BLaER1 treated with 17β-estradiol and CSF1 and Interleukin-3, amounts not matched to agents 10 nM and 100 nM (cell line): ENCODE results near the gene LSAMP.

Experiments used
- H3K27ac ChIP-seq, 11 experiments: shearing (Covaris generic); formaldehyde crosslinking; 2 replicates each; pipeline ENCODE4 v1.8.1; 2022
- H3K27me3 ChIP-seq, 11 experiments: shearing (Covaris generic); formaldehyde crosslinking; 2 replicates each; pipeline ENCODE4 v1.8.1; 2022
- H3K36me3 ChIP-seq, 11 experiments: shearing (Covaris generic); formaldehyde crosslinking; 2 replicates each; pipeline ENCODE4 v1.8.1; 2022
- H3K4me1 ChIP-seq, 10 experiments: shearing (Covaris generic); formaldehyde crosslinking; 2 replicates each; pipeline ENCODE4 v1.8.1; 2022
- H3K4me2 ChIP-seq, 11 experiments: shearing (Covaris generic); formaldehyde crosslinking; 2 replicates each; pipeline ENCODE4 v1.8.1; 2022
- H3K4me3 ChIP-seq, 10 experiments: shearing (Covaris generic); formaldehyde crosslinking; 2 replicates each; pipeline ENCODE4 v1.8.1; 2022
- H3K9ac ChIP-seq, 11 experiments: shearing (Covaris generic); formaldehyde crosslinking; 2 replicates each; pipeline ENCODE4 v1.8.1; 2022
- H3K9me3 ChIP-seq, 11 experiments: shearing (Covaris generic); formaldehyde crosslinking; replicated peaks in 1 of 11; 2 replicates each; pipeline ENCODE4 v1.8.1; 2022
- H4K20me1 ChIP-seq, 11 experiments: shearing (Covaris generic); formaldehyde crosslinking; 2 replicates each; pipeline ENCODE4 v1.8.1; 2022
- Cebpa-rat ChIP-seq, 11 experiments: shearing (Covaris generic); IDR thresholded peaks; 2 replicates each; pipeline ENCODE4 v1.8.1; 2022

Gene LSAMP

GRCh38 chr3:116453666-116454346, 8.5 kb upstream of the LSAMP start:
- Histone ChIP-seq H3K4me3 (no peak overlapping the region), H3K27ac (no peak overlapping the region), H4K20me1 (no peaks in the 10 kb centered on the region), H3K4me2 (no peak overlapping the region), H3K9ac (no peak overlapping the region), H3K9me3 (no peaks in the 10 kb centered on the region), H3K4me1 (no peaks in the 10 kb centered on the region), H3K27me3 (no peaks in the 10 kb centered on the region), H3K36me3 (no peaks in the 10 kb centered on the region)
- no peak for TF ChIP-seq Cebpa-rat (IDR thresholded peaks at IDR 0.05)

GRCh38 chr3:116449546-116450350, 4.5 kb upstream of the LSAMP start:
- H3K4me2 ChIP-seq: no peak overlapping the region
- no peak overlapping the region for H3K27ac ChIP-seq
- H4K20me1 ChIP-seq: no peaks in the 10 kb centered on the region
- H3K9me3 ChIP-seq: no peaks in the 10 kb centered on the region
- no peak for TF ChIP-seq Cebpa-rat (IDR thresholded peaks at IDR 0.05)
- no peak overlapping the region for H3K4me3 ChIP-seq
- H3K27me3 ChIP-seq: peaks cover 3 to 13% (median 6%) of the 10 kb centered on the region in 11 experiments; a peak in 11 of 22 replicates
- no peak overlapping the region for H3K9ac ChIP-seq
- H3K4me1 ChIP-seq: no peaks in the 10 kb centered on the region
- no peaks in the 10 kb centered on the region for H3K36me3 ChIP-seq

- peaks cover 3 to 18% (median 11%) of the 10 kb centered on the region in 11 experiments; a peak in 11 of 22 replicates for H3K27me3 ChIP-seq
- no peak overlapping the region for H3K4me3 ChIP-seq
- no peaks in the 10 kb centered on the region for H3K9me3 ChIP-seq
- no peak for TF ChIP-seq Cebpa-rat (IDR thresholded peaks at IDR 0.05)
- H3K36me3 ChIP-seq: no peaks in the 10 kb centered on the region
- no peaks in the 10 kb centered on the region for H3K4me1 ChIP-seq
- no peak overlapping the region for H3K9ac ChIP-seq
- no peak overlapping the region for H3K27ac ChIP-seq
- H4K20me1 ChIP-seq: no peaks in the 10 kb centered on the region
- H3K4me2 ChIP-seq: no peak overlapping the region
Measured at GRCh38 chr3:116445990-116446389, 703 bp upstream of the LSAMP start.

- H3K4me2 ChIP-seq: no peak overlapping the region
- TF ChIP-seq Cebpa-rat (IDR thresholded peaks at IDR 0.05): no peak
- H3K36me3 ChIP-seq: no peaks in the 10 kb centered on the region
- H4K20me1 ChIP-seq: no peaks in the 10 kb centered on the region
- H3K4me1 ChIP-seq: no peaks in the 10 kb centered on the region
- H3K9me3 ChIP-seq: no peaks in the 10 kb centered on the region
- peaks cover 3 to 18% (median 11%) of the 10 kb centered on the region in 11 experiments; a peak in 11 of 22 replicates for H3K27me3 ChIP-seq
- H3K4me3 ChIP-seq: no peak overlapping the region
- no peak overlapping the region for H3K27ac ChIP-seq
- H3K9ac ChIP-seq: no peak overlapping the region
Measured at GRCh38 chr3:116444819-116445310, 422 bp downstream of the LSAMP start.

DNA sequence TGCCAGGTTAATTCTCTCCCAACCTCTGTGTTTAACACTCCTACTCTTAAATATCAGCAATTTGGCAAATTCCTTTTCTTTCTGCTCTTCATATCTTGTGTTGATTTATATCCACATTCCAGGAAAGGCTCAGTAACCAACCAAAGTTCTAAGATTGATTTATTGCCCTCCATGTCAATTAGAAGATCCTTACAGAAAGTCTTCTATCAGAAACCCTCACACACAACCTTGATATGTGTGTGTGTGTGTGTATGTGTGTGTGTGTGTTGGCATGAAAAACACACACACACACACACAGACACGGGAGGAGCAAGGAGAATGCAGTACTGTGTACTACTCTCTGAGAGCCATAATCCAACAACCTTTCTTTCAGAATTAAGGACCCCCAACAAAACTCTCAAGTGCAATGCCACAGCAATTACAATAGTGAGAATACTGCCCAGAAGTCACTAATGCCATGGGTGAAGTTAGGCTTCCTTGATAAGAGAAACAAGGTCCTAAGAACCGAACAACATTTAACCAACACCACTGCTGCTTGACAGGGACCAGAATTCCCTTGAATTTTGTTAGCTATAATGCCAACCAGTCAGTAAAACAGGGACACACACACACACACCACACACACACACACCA, 1.1 kb downstream of the LSAMP start:
- Histone ChIP-seq H4K20me1 (no peaks in the 10 kb centered on the region), H3K4me1 (no peaks in the 10 kb centered on the region), H3K27ac (no peak overlapping the region), H3K9me3 (no peaks in the 10 kb centered on the region), H3K4me2 (no peak overlapping the region), H3K4me3 (no peak overlapping the region), H3K36me3 (no peaks in the 10 kb centered on the region), H3K9ac (no peak overlapping the region), H3K27me3 (peaks cover 3 to 18% (median 11%) of the 10 kb centered on the region in 11 experiments; a peak in 11 of 22 replicates)
- no peak for TF ChIP-seq Cebpa-rat (IDR thresholded peaks at IDR 0.05)

DNA sequence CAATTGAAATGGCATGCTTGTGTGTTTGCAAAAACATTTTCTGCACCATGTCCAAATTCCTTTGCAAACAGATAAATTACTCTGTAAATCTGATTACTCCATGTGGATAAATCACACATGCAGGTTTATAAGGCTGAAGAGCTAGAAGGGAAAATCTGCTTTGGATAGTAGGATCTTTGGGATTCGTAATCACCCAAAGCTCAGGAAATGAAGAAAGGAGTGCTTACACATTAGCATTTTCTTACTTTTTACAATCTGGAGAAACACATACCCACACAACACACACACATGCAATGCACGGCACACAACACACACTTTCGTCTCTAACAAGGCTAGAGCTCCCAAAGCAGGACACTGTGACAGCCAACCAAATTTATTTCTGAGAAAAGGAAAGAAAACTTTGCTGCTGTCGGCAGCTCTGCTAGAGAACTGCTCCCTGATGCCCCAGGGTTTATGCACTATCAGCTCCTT, 2.1 kb downstream of the LSAMP start:
- no peak overlapping the region for H3K27ac ChIP-seq
- no peak overlapping the region for H3K4me2 ChIP-seq
- no peaks in the 10 kb centered on the region for H3K9me3 ChIP-seq
- no peak for TF ChIP-seq Cebpa-rat (IDR thresholded peaks at IDR 0.05)
- H3K4me3 ChIP-seq: no peak overlapping the region
- H3K4me1 ChIP-seq: no peaks in the 10 kb centered on the region
- no peak overlapping the region for H3K9ac ChIP-seq
- no peaks in the 10 kb centered on the region for H4K20me1 ChIP-seq
- H3K27me3 ChIP-seq: peaks cover 3 to 18% (median 11%) of the 10 kb centered on the region in 11 experiments; a peak in 11 of 22 replicates
- no peaks in the 10 kb centered on the region for H3K36me3 ChIP-seq

DNA sequence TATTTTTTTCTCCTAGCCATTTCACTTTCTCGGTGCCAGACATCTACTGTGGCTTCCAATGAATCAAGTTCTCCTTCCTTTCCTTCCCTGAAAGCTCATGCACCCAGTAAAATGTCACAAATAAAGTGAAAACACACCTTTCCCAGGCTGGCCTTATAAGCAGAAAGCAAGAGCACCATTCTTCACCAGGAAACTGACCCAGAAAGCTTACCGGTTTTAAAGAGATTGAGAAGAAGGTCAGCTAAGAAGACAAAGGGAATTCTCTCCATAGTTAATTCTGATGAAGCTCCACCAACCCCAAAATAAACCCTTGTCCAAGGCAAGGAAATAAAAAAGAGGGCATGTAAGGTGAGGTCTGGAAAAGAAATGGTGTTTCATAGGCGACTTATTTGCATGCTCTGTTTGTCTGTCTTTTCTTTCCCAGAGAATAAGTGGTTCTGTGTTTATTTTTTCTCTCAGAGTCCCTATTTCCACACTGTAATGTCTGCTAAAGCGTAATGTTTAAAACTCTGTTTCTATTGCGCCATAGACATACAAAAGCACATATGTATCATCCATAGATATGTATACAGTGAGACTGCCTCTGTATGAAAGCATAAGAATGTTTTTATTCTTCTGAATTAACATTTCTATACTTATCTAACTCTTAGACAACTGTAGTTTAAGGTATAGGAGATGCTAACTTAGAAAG, 2.8 kb downstream of the LSAMP start:
- no peaks in the 10 kb centered on the region for H3K36me3 ChIP-seq
- no peaks in the 10 kb centered on the region for H3K9me3 ChIP-seq
- no peaks in the 10 kb centered on the region for H3K4me1 ChIP-seq
- TF ChIP-seq Cebpa-rat (IDR thresholded peaks at IDR 0.05): no peak
- H3K27ac ChIP-seq: no peak overlapping the region
- H3K9ac ChIP-seq: no peak overlapping the region
- H3K4me2 ChIP-seq: no peak overlapping the region
- H3K4me3 ChIP-seq: no peak overlapping the region
- peaks cover 3 to 18% (median 11%) of the 10 kb centered on the region in 11 experiments; a peak in 11 of 22 replicates for H3K27me3 ChIP-seq
- H4K20me1 ChIP-seq: no peaks in the 10 kb centered on the region

GRCh38 chr3:116441652-116442051, 3.6 kb downstream of the LSAMP start:
- Histone ChIP-seq H3K4me3 (no peak overlapping the region), H4K20me1 (no peaks in the 10 kb centered on the region), H3K36me3 (no peaks in the 10 kb centered on the region), H3K4me1 (no peaks in the 10 kb centered on the region), H3K9me3 (no peaks in the 10 kb centered on the region), H3K27ac (no peak overlapping the region), H3K27me3 (peaks cover 3 to 18% (median 11%) of the 10 kb centered on the region in 11 experiments; a peak in 11 of 22 replicates), H3K4me2 (no peak overlapping the region), H3K9ac (no peak overlapping the region)
- no peak for TF ChIP-seq Cebpa-rat (IDR thresholded peaks at IDR 0.05)

DNA sequence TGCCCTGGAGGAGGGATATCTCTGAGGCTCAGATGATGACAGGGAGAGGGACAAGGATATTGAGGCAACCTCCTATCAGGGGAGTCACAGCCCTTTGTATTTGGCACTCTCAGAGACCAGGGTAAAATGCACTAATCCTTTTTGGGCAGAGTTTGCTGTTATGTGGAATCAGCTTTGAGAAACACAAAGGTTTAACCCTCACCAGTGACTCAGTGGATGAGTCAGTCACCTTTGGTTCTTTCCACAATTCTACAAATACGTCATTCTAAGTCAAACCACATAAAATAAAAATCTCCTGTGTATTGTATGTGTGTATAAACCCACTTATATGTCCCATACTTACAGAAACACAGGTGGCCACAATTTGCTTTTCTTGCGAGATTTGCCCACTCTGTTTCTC, 5.1 kb downstream of the LSAMP start:
- no peak overlapping the region for H3K4me2 ChIP-seq
- H3K27me3 ChIP-seq: peaks cover 0 to 13% (median 6%) of the 10 kb centered on the region in 11 experiments; a peak in 11 of 22 replicates
- H3K27ac ChIP-seq: no peak overlapping the region
- H4K20me1 ChIP-seq: no peaks in the 10 kb centered on the region
- TF ChIP-seq Cebpa-rat (IDR thresholded peaks at IDR 0.05): no peak
- no peaks in the 10 kb centered on the region for H3K9me3 ChIP-seq
- no peaks in the 10 kb centered on the region for H3K36me3 ChIP-seq
- no peaks in the 10 kb centered on the region for H3K4me1 ChIP-seq
- no peak overlapping the region for H3K4me3 ChIP-seq
- H3K9ac ChIP-seq: no peak overlapping the region
